Stimulated activated CD4-positive, alpha-beta T cell treated with anti-CD3 and anti-CD28 coated beads, Interleukin-12 subunit alpha, Interleukin-12 subunit beta, amount 100 ng/mL, for 4 hours (primary cell): Measurements from ENCODE around the gene COLEC11.
"Not testable (repeated sequence)": the region's sequence is repeated elsewhere in the genome, so short reads cannot be mapped to it uniquely, and the experiment has no call there.

ENCODE experiments used
- DNase-seq: peaks from one replicate; pipeline ENCODE4 v3.0.0-alpha.2; 2020

Gene COLEC11

DNA sequence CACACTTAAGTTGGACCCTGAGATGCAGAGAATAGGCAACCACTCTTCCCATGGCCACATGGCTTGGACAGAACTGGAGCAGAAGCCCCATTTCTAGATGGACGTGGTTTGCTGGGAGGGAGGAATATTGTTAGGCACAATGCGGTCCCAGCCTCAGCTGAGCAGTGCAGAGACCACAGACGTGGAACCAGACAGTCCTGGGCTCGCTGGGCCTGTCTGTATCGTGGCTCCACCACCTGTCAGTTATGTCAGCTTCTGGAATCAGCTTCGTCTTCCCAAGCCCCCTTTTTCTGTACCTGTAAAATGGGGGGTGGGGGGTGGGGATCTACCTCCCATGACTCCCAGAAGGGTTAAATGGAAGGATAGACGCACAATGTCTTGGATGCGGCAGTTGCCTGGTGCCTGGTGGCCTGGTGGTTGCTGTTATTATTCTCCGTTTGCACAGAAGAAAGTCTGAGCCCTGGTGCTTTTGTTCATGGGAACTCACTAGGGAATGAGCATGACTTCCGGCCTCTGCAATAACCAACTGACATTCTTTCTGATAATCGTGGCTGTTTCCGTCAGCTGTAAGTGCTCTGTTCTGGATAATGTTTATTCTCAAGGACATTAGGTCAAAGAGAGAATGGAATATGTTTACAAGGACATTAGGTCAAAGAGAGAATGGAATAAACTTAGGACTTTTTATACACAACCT is 31.4 kb downstream of the COLEC11 start:
- DNase-seq, result no peak

DNA sequence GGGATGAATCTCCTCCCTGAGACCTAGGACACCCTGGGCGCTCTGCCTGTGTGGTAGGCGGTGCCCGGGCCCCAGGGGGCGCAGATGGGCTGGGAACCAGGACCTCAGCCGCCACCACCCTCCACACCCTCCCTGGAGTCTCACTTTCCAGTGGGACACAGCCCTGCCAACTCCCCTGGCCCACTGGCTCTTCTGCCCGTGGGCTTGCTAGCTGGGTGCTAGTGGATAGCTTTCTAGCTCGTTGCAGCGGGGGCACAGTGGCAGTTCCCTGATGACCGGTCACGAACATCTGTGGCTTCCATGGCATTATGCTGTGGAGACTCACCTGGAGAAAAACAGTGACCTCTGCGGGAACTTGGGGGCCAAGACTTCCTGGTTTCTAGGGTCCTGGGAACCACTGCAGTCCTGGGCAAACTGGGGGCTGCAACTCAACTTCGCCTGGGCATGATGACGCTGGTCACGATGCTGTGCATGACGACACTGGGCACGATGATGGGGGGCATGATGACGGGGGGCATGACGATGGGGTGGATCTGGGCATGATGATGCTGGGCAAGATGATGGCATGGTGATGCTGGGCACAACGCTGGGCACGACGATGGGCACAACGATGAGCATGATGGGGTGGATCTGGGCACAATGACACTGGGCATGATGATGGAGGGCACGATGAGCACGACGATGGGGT is 32.0 kb downstream of the COLEC11 start:
- DNase-seq, result no peak

DNA sequence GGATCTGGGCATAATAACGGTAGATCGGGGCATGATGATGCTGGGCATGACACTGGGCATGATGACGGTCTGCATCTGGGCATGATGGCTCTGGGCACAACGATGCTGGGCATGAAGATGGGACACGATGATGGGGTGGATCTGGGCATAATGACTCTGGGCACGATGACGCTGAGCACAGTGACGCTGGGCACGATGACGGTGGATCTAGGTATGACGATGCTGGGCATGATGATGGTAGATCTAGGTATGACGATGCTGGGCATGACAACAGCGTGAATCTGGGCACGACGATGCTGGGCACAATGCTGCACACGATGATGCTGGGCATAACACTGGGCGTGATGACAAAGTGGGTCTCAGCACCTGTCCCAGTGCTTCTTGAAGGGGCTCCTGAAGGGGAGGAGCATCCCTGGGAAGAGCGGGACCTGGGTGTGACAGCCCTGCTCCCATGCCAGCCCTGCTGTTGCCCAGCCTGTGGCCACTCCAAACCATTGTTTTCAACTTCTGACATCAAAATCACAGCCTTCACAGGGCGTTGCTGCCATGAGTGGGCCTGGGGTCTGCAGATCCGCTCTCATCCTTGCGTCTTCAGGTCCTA is 32.7 kb downstream of the COLEC11 start:
- no peak for DNase-seq

GRCh38 chr2:3628241-3628679 is 33.3 kb downstream of the COLEC11 start:
- no peak for DNase-seq

- DNase-seq, result no peak
Measured at GRCh38 chr2:3628800-3629199, 33.9 kb downstream of the COLEC11 start.

DNA sequence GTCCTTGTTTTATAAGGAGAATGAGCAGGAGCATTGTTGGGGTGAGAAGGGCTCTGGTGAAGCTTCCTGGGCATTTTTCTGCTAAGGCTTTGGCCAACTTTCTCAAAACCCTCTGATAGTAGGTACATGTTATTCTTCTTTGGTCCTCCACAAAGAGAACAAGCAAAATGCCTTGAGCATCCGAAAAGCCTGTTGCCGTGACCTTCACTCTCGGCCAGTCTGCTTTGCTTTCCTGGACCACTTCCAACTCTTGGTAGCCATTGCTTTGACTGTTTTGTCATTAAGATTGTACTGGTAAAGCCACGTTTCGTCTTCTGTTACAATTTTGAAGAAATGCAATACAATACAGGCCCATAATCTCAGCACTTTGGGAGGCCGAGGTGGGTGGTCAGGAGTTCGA is 35.7 kb downstream of the COLEC11 start:
- no peak for DNase-seq

DNA sequence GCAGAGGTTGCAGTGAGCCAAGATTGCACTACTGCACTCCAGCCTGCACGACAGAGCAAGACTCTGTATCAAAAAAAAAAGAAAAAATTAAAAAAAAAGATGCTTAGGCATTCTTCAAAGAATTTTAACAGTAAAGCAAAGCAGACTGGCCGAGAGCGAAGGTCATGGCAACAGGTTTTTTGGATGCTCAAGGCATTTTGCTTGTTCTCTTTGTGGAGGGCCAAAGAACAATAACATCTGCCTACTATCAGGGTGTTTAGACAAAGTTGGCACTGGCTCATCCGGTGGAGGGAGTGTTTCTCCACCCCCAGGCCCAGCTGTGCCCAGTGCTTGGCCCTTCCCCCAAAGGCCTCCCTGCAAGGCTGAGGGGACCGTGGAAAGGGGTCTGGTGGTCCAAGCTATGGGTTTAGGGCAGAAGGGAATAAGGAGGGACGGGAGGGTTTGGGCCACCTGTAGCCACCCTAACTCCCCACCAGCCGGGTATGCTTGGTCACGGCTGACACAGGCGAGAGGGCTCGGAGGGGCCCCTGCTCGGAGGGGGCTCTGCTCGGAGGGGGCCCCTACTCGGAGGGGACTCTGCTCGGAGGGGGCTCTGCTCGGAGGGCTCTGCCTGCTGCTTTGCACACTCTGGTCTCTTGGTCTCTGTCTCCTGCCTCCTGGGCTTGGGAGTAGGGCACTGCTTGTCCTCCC is 36.4 kb downstream of the COLEC11 start:
- DNase-seq, result no peak

- no peak for DNase-seq
Measured at GRCh38 chr2:3631851-3632659, 37.1 kb downstream of the COLEC11 start.

- DNase-seq, result no peak
Measured at GRCh38 chr2:3633089-3633981, 38.4 kb downstream of the COLEC11 start.

DNA sequence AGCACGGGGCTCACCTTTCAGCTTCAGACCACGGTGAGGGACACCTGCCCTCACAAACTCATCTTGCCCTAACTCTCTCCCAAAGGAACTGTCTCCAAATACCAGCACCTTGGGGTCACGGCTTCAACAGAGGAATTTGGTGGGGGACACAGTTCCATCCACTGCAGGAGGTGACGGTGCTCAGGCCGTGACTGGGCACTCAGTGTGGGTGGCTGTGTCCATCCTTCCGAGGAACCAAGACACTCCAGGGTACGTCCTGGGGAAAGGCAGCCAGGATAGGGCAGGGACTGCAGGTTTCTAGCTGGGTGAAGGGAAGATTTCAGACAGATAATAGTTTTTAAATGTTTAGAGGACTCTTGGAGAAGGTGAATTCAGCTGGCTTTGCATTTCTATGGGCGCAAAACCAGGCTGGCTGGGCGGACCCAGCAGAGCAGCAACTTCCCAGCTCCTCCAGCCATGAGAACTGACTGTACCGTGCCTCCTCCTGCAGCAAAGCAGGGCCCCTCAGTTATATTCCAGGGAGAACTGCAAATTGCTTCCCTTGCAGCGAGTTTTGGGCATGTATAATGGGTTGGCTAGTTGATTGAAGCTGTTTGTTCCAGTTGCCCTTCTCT is 39.2 kb downstream of the COLEC11 start:
- no peak for DNase-seq

- DNase-seq, result no peak
Measured at GRCh38 chr2:3634596-3635121, 39.7 kb downstream of the COLEC11 start.

- no peak for DNase-seq
Measured at GRCh38 chr2:3635171-3635974, 40.5 kb downstream of the COLEC11 start.

DNA sequence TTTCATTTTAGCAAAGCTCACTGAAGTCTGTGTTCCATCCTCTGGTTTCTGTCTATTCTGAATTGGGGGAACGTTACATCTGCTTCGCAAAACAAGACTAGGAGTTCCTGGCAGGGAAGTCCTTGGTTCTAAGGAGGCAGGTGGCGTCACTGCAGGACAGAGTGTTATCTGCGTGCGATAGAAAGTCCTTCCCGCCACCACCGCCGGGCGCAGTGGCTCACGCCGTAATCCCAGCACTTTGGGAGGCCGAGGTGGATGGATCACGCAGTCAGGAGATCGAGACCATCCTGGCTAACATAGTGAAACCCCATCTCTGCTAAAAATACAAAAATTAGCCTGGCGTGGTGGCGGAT is 41.0 kb downstream of the COLEC11 start:
- not testable (repeated sequence) for DNase-seq

- no peak for DNase-seq
Measured at GRCh38 chr2:3636586-3637310, 41.8 kb downstream of the COLEC11 start.

GRCh38 chr2:3637311-3637675 is 42.4 kb downstream of the COLEC11 start:
- no peak for DNase-seq

GRCh38 chr2:3637692-3638455 is 43.0 kb downstream of the COLEC11 start:
- DNase-seq, result no peak

GRCh38 chr2:3638456-3638810 is 43.5 kb downstream of the COLEC11 start:
- no peak for DNase-seq

DNA sequence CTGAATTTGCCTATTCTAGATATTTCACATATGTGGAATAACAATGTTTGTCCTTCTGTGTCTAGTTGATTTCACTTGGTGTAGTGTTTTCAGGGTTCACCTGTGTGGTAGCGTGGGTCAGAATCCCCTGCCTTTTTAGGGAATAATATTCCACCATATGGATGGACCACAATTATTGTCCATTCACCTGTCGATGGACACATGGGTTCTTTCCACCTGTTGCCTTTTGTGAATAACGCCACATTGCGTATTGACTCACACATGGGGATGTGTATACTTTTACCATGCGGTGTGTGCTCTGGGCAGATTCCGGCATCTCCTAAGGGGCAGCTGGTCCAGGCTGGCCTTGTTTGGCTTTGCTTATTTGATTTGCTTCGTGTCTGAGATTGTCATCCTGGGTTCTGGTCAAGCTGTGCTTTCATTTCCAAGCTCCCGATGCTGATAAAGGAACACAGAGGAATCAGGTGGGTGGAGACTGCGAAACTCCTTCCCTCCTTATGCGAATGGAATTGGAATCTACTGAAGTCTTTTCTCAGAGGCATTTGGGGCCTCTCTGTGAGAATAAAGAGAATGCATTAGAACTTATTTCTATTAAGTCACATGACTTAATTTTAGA is 44.2 kb downstream of the COLEC11 start:
- no peak for DNase-seq
